ENCODE results near the gene PARP9. TPM values are rescaled to one million over a fixed set of nuclear protein-coding genes. Genes with fewer than 3 reads are reported as not detected.

PARP9 gene
- total RNA-seq, 4 donors from 2014 or later, result 8.3 to 13.1 (median 11.2) TPM

GRCh38 chr3:122493296-122493695 is 70.8 kb downstream of the PARP9 start:
- peaks cover 20% of the 10 kb centered on the region for H3K36me3 ChIP-seq
- no peaks in the 10 kb centered on the region for H3K27me3 ChIP-seq
- no peak for DNase-seq (ENCODE audit: low spot score in 2 of 2)

GRCh38 chr3:122488262-122488973 is 75.7 kb downstream of the PARP9 start:
- DNase-seq (ENCODE audit: low spot score in 2 of 2), result no peak
- TF ChIP-seq, protein P1, sequence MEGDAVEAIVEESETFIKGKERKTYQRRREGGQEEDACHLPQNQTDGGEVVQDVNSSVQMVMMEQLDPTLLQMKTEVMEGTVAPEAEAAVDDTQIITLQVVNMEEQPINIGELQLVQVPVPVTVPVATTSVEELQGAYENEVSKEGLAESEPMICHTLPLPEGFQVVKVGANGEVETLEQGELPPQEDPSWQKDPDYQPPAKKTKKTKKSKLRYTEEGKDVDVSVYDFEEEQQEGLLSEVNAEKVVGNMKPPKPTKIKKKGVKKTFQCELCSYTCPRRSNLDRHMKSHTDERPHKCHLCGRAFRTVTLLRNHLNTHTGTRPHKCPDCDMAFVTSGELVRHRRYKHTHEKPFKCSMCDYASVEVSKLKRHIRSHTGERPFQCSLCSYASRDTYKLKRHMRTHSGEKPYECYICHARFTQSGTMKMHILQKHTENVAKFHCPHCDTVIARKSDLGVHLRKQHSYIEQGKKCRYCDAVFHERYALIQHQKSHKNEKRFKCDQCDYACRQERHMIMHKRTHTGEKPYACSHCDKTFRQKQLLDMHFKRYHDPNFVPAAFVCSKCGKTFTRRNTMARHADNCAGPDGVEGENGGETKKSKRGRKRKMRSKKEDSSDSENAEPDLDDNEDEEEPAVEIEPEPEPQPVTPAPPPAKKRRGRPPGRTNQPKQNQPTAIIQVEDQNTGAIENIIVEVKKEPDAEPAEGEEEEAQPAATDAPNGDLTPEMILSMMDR (IDR thresholded peaks at IDR 0.05), result no peak
- TF ChIP-seq POLR2A (IDR thresholded peaks at IDR 0.05) (no peak), POLR2AphosphoS5 (IDR thresholded peaks at IDR 0.05) (no peak)
- WGBS, result 75% methylated on average over 7 of the region's 7 CpGs
- Histone ChIP-seq H3K4me3 (no peak overlapping the region), H3K4me1 (no peaks in the 10 kb centered on the region), H3K36me3 (peaks cover 2% of the 10 kb centered on the region), H3K27me3 (no peaks in the 10 kb centered on the region), H3K27ac (no peak overlapping the region), H3K9me3 (no peaks in the 10 kb centered on the region)

More at GRCh38 chr3:122493296-122493695, 70.8 kb downstream of the PARP9 start:
- no peak overlapping the region for H3K4me3 ChIP-seq
- no peaks in the 10 kb centered on the region for H3K9me3 ChIP-seq
- H3K4me1 ChIP-seq, result peaks cover 11% of the 10 kb centered on the region
- TF ChIP-seq EP300 (IDR thresholded peaks at IDR 0.05) (no peak), POLR2AphosphoS5 (IDR thresholded peaks at IDR 0.05) (no peak), POLR2A (IDR thresholded peaks at IDR 0.05) (no peak)
- TF ChIP-seq, protein P1 (IDR thresholded peaks at IDR 0.05), result no peak
- no peak overlapping the region for H3K27ac ChIP-seq
- WGBS, result 73% methylated on average over 3 of the region's 3 CpGs

DNA sequence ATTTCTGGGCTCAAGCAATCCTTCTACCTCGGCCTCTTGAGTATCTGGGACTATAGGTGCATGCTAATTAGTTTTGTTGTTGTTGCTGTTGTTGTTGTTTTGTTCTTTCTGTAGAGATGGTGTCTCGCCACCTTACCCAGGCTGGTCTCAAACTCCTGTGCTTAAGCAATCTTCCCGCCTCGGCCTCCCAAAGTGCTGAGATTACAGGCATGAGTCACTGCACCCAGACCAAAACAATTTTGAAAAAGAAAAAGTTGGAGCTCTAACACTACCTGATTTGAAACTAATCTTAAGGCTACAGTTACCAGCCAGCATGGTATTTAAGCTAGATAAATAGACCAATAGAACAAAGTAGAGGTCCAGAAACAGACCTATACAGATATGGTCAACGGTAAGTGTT is 79.1 kb downstream of the PARP9 start:
- no peaks in the 10 kb centered on the region for H3K36me3 ChIP-seq
- no peak overlapping the region for H3K4me3 ChIP-seq
- no peaks in the 10 kb centered on the region for H3K9me3 ChIP-seq
- 85% methylated on average over 5 of the region's 5 CpGs for WGBS
- no peaks in the 10 kb centered on the region for H3K4me1 ChIP-seq
- no peaks in the 10 kb centered on the region for H3K27me3 ChIP-seq
- no peak overlapping the region for H3K27ac ChIP-seq
- no peak for DNase-seq (ENCODE audit: low spot score in 2 of 2)
- TF ChIP-seq POLR2AphosphoS5 (IDR thresholded peaks at IDR 0.05) (no peak), POLR2A (IDR thresholded peaks at IDR 0.05) (no peak), EP300 (IDR thresholded peaks at IDR 0.05) (no peak)
- TF ChIP-seq, protein P1 (IDR thresholded peaks at IDR 0.05), result no peak

DNA sequence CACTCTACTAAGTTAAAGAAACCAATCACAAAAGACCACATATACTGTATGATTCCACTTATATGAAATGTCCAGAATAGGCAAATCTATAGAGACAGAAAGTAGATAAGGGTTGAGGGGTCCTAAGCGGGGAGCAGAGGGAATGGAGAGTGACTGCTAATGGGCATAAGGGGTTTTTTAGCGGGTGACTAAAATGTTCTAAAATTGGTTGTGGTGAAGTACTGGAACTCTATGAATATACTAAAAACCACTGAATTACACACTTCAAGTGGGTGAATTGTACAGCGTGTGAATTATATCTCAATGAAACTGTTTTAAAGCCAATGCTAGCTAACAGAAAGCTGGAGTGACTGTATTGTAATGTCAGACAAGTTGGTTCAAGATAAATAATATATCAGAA is 82.7 kb downstream of the PARP9 start:
- Histone ChIP-seq H3K36me3 (no peaks in the 10 kb centered on the region), H3K27me3 (no peaks in the 10 kb centered on the region), H3K9me3 (no peaks in the 10 kb centered on the region), H3K4me3 (no peak overlapping the region), H3K4me1 (no peaks in the 10 kb centered on the region), H3K27ac (no peak overlapping the region)
- 96% methylated on average over 3 of the region's 3 CpGs for WGBS
- no peak for DNase-seq (ENCODE audit: low spot score in 2 of 2)
- TF ChIP-seq POLR2AphosphoS5 (IDR thresholded peaks at IDR 0.05), result no peak
- no peak for TF ChIP-seq POLR2A (IDR thresholded peaks at IDR 0.05)
- no peak for TF ChIP-seq EP300 (IDR thresholded peaks at IDR 0.05)
- TF ChIP-seq, protein P1 (IDR thresholded peaks at IDR 0.05), result no peak

Other genes with a start within 250 kb of the PARP9 start
- gene CSTA, start 239.1 kb downstream of the PARP9 start, total RNA-seq, result 100 to 1,000 TPM in 3 of 4 donors, 10 to 100 TPM in 1; 22.4 to 253 (median 192) TPM
- gene MIX23, start 181.1 kb downstream of the PARP9 start, total RNA-seq, result 10 to 100 TPM; 10.2 to 40.1 (median 22.7) TPM
- 10 to 100 TPM; 28.6 to 40.3 (median 33.4) TPM for gene FAM162A, start 180.1 kb downstream of the PARP9 start, total RNA-seq
- gene WDR5B, start 148.2 kb downstream of the PARP9 start, total RNA-seq, result 1 to 10 TPM; 2.5 to 6.6 (median 3.9) TPM
- 10 to 100 TPM; 25.0 to 49.5 (median 37.0) TPM for gene KPNA1, start 49.4 kb downstream of the PARP9 start, total RNA-seq
- gene DTX3L, start within 50 bp of the PARP9 start, total RNA-seq, result 10 to 100 TPM in 3 of 4 donors, 1 to 10 TPM in 1; 7.6 to 15.3 (median 12.7) TPM
- gene PARP15, start 13.3 kb upstream of the PARP9 start, total RNA-seq, result under 1 TPM in 3 of 4 donors, not detected in 1; 0.26 to 0.80 (median 0.51) TPM
- gene PARP14, start 116.5 kb upstream of the PARP9 start, total RNA-seq, result 10 to 100 TPM in 2 of 4 donors, 1 to 10 TPM in 2; 5.2 to 34.9 (median 14.5) TPM
- 10 to 100 TPM in 3 of 4 donors, 1 to 10 TPM in 1; 8.8 to 32.8 (median 15.7) TPM for gene HSPBAP1, start 229.5 kb upstream of the PARP9 start, total RNA-seq
- 10 to 100 TPM; 20.9 to 34.0 (median 32.1) TPM for gene SLC49A4, start 230.8 kb upstream of the PARP9 start, total RNA-seq

Data from suprapubic skin (tissue), 4 donors.